Astrocyte (in vitro differentiated cells and primary cell): Measurements from ENCODE around the gene KLHL25.

Source experiments
- CTCF ChIP-seq: IDR thresholded peaks from 2 replicates; pipeline ENCODE4 v1.5.1; 2011; ENCODE audit warnings: low read depth, mild to moderate bottlenecking, inconsistent platforms, low read length, moderate library complexity; ENCODE audit not compliant: insufficient read depth
- EZH2 ChIP-seq: IDR thresholded peaks from 2 replicates; pipeline ENCODE4 v1.6.1; 2012; ENCODE audit warnings: mild to moderate bottlenecking, low read length, inconsistent platforms; ENCODE audit not compliant: insufficient read depth

- TF ChIP-seq CTCF: no peak
- no peak for TF ChIP-seq EZH2
These were observed 26.0 kb downstream of the KLHL25 start for GRCh38 chr15:85768595-85769168.
